Endothelial cell of umbilical vein (primary cell): Measurements from ENCODE around the gene SAMD9L. TPM values are rescaled to one million over a fixed set of nuclear protein-coding genes. Genes with fewer than 3 reads are reported as not detected.
A peak's percentile ranks its signal among the peaks of the same experiment; 100 is the strongest.
"Not testable (repeated sequence)": the region's sequence is repeated elsewhere in the genome, so short reads cannot be mapped to it uniquely, and the experiment has no call there.

Experiments
- BruUV-seq: library from RNA; stranded (reverse); fragments of 400-500 nt; replicated peaks from 2 replicates; lab custom pipeline; 2021; lab: Mats Ljungman, UMichigan
- CTCF ChIA-PET: fragments of 300-600, 350-600 bp; sonication (Branson Sonifier 250); formaldehyde crosslinking; loops from one replicate; lab custom pipeline; 2021; ENCODE audit warnings: antibody characterized with exemption, inconsistent platforms; lab: Charles Lee
- POLR2A ChIA-PET: fragments of 300-600, 350-600 bp; sonication (Branson Sonifier 250); formaldehyde crosslinking; loops from one replicate; lab custom pipeline; 2021; ENCODE audit warnings: antibody characterized with exemption, inconsistent platforms; lab: Charles Lee
- DNase-seq: peaks from one replicate; pipeline ENCODE4 v3.0.0-alpha.2; 2011; ENCODE audit warnings: low read depth, low spot score
- FAIRE-seq: peaks from 2 replicates; lab custom pipeline; 2011; peaks lifted over from hg19 to GRCh38; lab: Jason Lieb, UNC
- H2AFZ ChIP-seq: 2 replicates; pipeline ENCODE4 v1.6.0; 2012; ENCODE audit warnings: low read depth, low read length, control low read depth, inconsistent platforms
- H3K27ac ChIP-seq: 2 replicates; pipeline ENCODE4 v1.5.1; 2011; ENCODE audit warnings: low read depth, mild to moderate bottlenecking, control low read depth, low read length, moderate library complexity; ENCODE audit not compliant: insufficient read depth
- H3K27me3 ChIP-seq, 2 experiments: 2 replicates each; pipeline versions ENCODE4 v1.6.0 to v1.6.1; 2011; ENCODE audit warnings: low read length in 2 of 2, mixed read lengths in 1 of 2; ENCODE audit not compliant: control insufficient read depth in 2 of 2, insufficient read depth in 2 of 2
- H3K36me3 ChIP-seq, 2 experiments: 2 replicates in 1 of 2; 3 replicates in 1 of 2; pipeline ENCODE4 v1.5.1; 2011; ENCODE audit warnings: low read length in 2 of 2, mild to moderate bottlenecking in 1 of 2, moderate library complexity in 1 of 2; ENCODE audit not compliant: control insufficient read depth in 2 of 2, insufficient read depth in 2 of 2; ENCODE audit errors: extremely low read depth in 1 of 2
- H3K4me1 ChIP-seq: 3 replicates; pipeline ENCODE4 v1.5.1; 2011; ENCODE audit warnings: mild to moderate bottlenecking, low read length; ENCODE audit not compliant: control insufficient read depth, insufficient read depth; ENCODE audit errors: extremely low read depth
- H3K4me2 ChIP-seq: 2 replicates; pipeline ENCODE4 v1.6.1; 2011; ENCODE audit warnings: low read length, control low read depth, mixed read lengths; ENCODE audit not compliant: insufficient read depth
- H3K4me3 ChIP-seq, 3 experiments: fragments of 200-600 bp in 1 of 3; sonication (generic), shearing (Covaris generic) in 1 of 3; replicated peaks in 1 of 3; 2 replicates each; pipeline ENCODE4 v1.5.1; 2011 to 2016; ENCODE audit warnings: control low read depth in 3 of 3, low read length in 3 of 3, mild to moderate bottlenecking in 2 of 3, inconsistent platforms in 1 of 3, low read depth in 1 of 3, moderate library complexity in 1 of 3; ENCODE audit not compliant: insufficient read depth in 1 of 3
- H3K79me2 ChIP-seq: 2 replicates; pipeline ENCODE4 v1.6.0; 2012; ENCODE audit warnings: low read length, inconsistent platforms; ENCODE audit not compliant: control insufficient read depth, insufficient read depth
- H3K9ac ChIP-seq: replicated peaks from 2 replicates; pipeline ENCODE3; 2011; ENCODE audit warnings: low read length, control low read depth; ENCODE audit not compliant: insufficient read depth; ENCODE audit errors: extremely low read depth
- H3K9me1 ChIP-seq: replicated peaks from 3 replicates; pipeline ENCODE4 v1.6.0; 2011; ENCODE audit warnings: mild to moderate bottlenecking, low read length; ENCODE audit not compliant: control insufficient read depth, insufficient read depth; ENCODE audit errors: extremely low read depth
- H3K9me3 ChIP-seq: replicated peaks from 2 replicates; pipeline ENCODE4 v1.5.1; 2012; ENCODE audit warnings: low read length, inconsistent platforms; ENCODE audit not compliant: control insufficient read depth, insufficient read depth
- H4K20me1 ChIP-seq: replicated peaks from 2 replicates; pipeline ENCODE3; 2011; ENCODE audit warnings: mild to moderate bottlenecking, low read length; ENCODE audit not compliant: control insufficient read depth, insufficient read depth; ENCODE audit errors: extremely low read depth
- EZH2 ChIP-seq: IDR thresholded peaks from 2 replicates; pipeline ENCODE4 v1.6.1; 2012; ENCODE audit warnings: borderline replicate concordance, low read depth, mild to moderate bottlenecking, moderate library complexity, low read length, inconsistent platforms; ENCODE audit not compliant: severe bottlenecking
- FOS ChIP-seq: IDR thresholded peaks from 2 replicates; pipeline ENCODE4 v1.6.1; 2011; ENCODE audit warnings: mild to moderate bottlenecking, low read length, moderate library complexity, borderline replicate concordance; ENCODE audit not compliant: insufficient read depth
- JUN ChIP-seq: IDR thresholded peaks from 2 replicates; pipeline ENCODE4 v1.6.1; 2011; ENCODE audit warnings: borderline replicate concordance, low read depth; ENCODE audit not compliant: insufficient read length, insufficient read depth
- MYC ChIP-seq: IDR thresholded peaks from one replicate; pipeline ENCODE4 v1.6.1; 2011; ENCODE audit warnings: mild to moderate bottlenecking, low read depth, low read length
- POLR2A ChIP-seq: IDR thresholded peaks from 2 replicates; pipeline ENCODE4 v1.6.1; 2012; ENCODE audit warnings: low read depth, mild to moderate bottlenecking, control low read depth, low read length
- dilution Hi-C: fragments of 300-500 bp; cut with MboI; formaldehyde crosslinking; loops from one replicate; pipeline ENCODE4 v1.15.0; 2019; ENCODE audit warnings: low sequenced_read_pairs; ENCODE audit not compliant: extremely low pct_ligation_motif_present
- intact Hi-C: fragments of 100-400 bp; cut with micrococcal nuclease; formaldehyde crosslinking; loops from one replicate; pipeline ENCODE4 v1.10.0; 2022
- polyA plus RNA-seq, 4 experiments: library from polyadenylated mRNA; depleted of rRNA in 3 of 4; stranded (reverse) in 3 of 4; unstranded in 1 of 4; fragments of >200 nt; gene quantifications; 2 replicates each; pipeline versions ENCODE4 v1.2.1 to v1.2.3, GENCODE V29; 2011 to 2012; ENCODE audit warnings: missing spikeins in 1 of 4
- total RNA-seq: library from RNA; stranded (reverse); gene quantifications from 2 replicates; pipeline ENCODE4 v1.2.3, GENCODE V29; 2021

The SAMD9L gene
- total and polyA plus RNA-seq, 2 donors (not counting 3 experiments of a cell fraction or from before 2014, with no cell fraction given): 2.7 to 14.9 TPM

DNA sequence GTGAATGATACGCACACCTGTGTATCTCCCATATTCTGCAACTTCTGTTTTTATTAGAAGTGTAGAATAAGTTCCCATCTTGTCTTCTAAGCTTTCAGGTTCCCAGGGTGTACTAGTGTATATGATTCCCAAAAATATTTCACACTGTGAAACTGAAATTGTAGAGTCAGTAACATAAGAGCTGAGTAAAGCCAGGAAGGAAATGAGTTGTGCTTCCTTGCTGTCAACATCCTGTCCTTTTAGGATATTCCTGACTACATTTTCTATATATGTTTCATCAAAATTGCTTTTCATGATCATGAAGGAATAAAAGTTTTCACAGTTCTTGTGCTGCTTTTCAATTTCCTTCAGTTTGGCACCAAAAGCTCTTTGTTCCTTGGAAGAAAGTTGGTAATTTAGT, 15.2 kb downstream of the SAMD9L start:
- dilution Hi-C loops: no loop called here
- TF ChIP-seq JUN: peak; percentile 54
- TF ChIP-seq FOS: peak; percentile 81
- TF ChIP-seq MYC: no peak
- Histone ChIP-seq H3K4me1 (peaks cover 9% of the 10 kb centered on the region), H3K4me3 (no peak overlapping the region), H3K27ac (peak overlapping the region; percentile 15), H3K9ac (no peak overlapping the region), H3K9me1 (no peaks in the 10 kb centered on the region), H3K27me3 (no peaks in the 10 kb centered on the region), H4K20me1 (no peaks in the 10 kb centered on the region), H3K79me2 (no peaks in the 10 kb centered on the region), H3K9me3 (peaks cover 2% of the 10 kb centered on the region), H3K4me2 (peak overlapping the region; percentile 72), H3K36me3 (peaks cover 0 to 2% of the 10 kb centered on the region in 2 experiments), H2AFZ (no peak overlapping the region)
- no TSS peak for BruUV-seq
- CTCF ChIA-PET: interaction anchor here (0.8 to 1.2 kb wide), 2 partner anchors 13 to 15 kb away, joined by 4 read pairs; partner anchors contain the start of gene SAMD9
- DNase-seq: peak; percentile 23
- peak; percentile 93 for FAIRE-seq
- POLR2A ChIA-PET: no interaction called here
- intact Hi-C loops: loop anchor here (1.0 kb wide), 1 partner anchor 15 kb away; no protein-coding TSS in a partner anchor

DNA sequence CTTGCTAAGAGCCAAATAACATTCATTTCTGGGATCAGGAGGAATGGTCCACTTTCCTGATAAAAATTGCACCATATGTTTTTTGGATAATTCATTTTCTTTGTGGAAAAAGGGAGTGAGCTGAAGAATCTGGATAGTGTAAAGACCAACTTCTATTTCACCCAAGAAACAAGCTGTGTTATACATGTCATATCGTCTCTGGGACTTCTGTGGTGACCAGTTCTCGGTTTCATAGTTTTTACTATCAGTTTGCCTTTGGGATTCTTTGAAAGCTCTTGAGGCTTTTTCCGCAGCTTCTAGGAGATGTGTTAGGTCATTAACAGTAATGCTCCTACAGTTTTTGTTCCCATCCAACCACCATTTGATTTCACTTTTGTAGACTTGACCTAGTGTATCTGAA, 16.0 kb downstream of the SAMD9L start:
- Histone ChIP-seq H3K4me2 (no peak overlapping the region), H3K9me3 (peaks cover 2% of the 10 kb centered on the region), H3K79me2 (no peaks in the 10 kb centered on the region), H4K20me1 (no peaks in the 10 kb centered on the region), H3K27ac (no peak overlapping the region), H3K4me3 (no peak overlapping the region), H3K9ac (no peak overlapping the region), H3K36me3 (peaks cover 0 to 2% of the 10 kb centered on the region in 2 experiments), H3K27me3 (no peaks in the 10 kb centered on the region), H3K9me1 (no peaks in the 10 kb centered on the region), H2AFZ (no peak overlapping the region), H3K4me1 (peaks cover 9% of the 10 kb centered on the region)
- DNase-seq: no peak
- POLR2A ChIA-PET: no interaction called here
- dilution Hi-C loops: no loop called here
- intact Hi-C loops: no loop called here
- CTCF ChIA-PET: interaction anchor here (1.2 kb wide), 2 partner anchors 13 kb away, joined by 3 to 4 read pairs; no protein-coding TSS in a partner anchor
- TF ChIP-seq MYC (no peak), POLR2A (no peak), JUN (no peak), EZH2 (no peak)
- BruUV-seq: no TSS peak
- FAIRE-seq: no peak

DNA sequence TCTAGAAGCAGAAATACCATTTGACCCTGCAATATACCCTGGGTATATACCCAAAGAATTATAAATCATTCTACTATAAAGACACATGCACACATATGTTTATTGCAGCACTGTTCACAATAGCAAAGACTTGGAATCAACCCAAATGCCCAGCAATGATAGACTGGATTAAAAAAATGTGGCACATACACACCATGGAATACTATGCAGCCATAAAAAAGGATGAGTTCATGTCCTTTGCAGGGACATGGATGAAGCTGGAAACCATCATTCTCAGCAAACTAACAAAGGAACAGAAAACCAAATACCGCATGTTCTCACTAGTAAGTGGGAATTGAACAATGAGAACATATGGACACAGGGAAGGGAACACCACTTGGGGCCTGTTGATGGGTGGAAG, 21.2 kb downstream of the SAMD9L start:
- FAIRE-seq, H3K79me2 ChIP-seq, H3K4me1 ChIP-seq, H3K27ac ChIP-seq, H3K9me3 ChIP-seq, H4K20me1 ChIP-seq, H3K9me1 ChIP-seq, BruUV-seq, H3K4me3 ChIP-seq, H3K4me2 ChIP-seq, intact Hi-C loops, dilution Hi-C loops, DNase-seq, POLR2A ChIA-PET, H2AFZ ChIP-seq, H3K9ac ChIP-seq, CTCF ChIA-PET, H3K27me3 ChIP-seq, H3K36me3 ChIP-seq: not testable (repeated sequence)
